Smooth muscle cell (in vitro differentiated cells): ENCODE measurements around the gene S100A13. TPM values are rescaled to one million over a fixed set of nuclear protein-coding genes. Genes with fewer than 3 reads are reported as not detected.
"Not testable (repeated sequence)": the region's sequence is repeated elsewhere in the genome, so short reads cannot be mapped to it uniquely, and the experiment has no call there.

Experiments used
- DNase-seq: peaks from one replicate; lab custom pipeline; 2025; ENCODE audit not compliant: unreplicated experiment; lab: John Stamatoyannopoulos, UW
- H2AFZ ChIP-seq: fragments of 200-600 bp; sonication (generic); 2 replicates; pipeline ENCODE4 v1.6.0; 2016; ENCODE audit warnings: antibody characterized with exemption, low read depth, mild to moderate bottlenecking
- H3F3A ChIP-seq: fragments of 200-600 bp; sonication (generic); 2 replicates; pipeline ENCODE4 v1.6.0; 2017; ENCODE audit warnings: antibody characterized with exemption, low read depth
- H3K27ac ChIP-seq: fragments of 200-600 bp; sonication (generic); 2 replicates; pipeline ENCODE4 v1.5.1; 2016; ENCODE audit warnings: low read depth, mild to moderate bottlenecking
- H3K27me3 ChIP-seq: fragments of 200-600 bp; sonication (generic); 2 replicates; pipeline ENCODE4 v1.6.1; 2016; ENCODE audit warnings: low read depth, mild to moderate bottlenecking
- H3K36me3 ChIP-seq: fragments of 200-600 bp; sonication (generic); 2 replicates; pipeline ENCODE4 v1.5.1; 2016; ENCODE audit warnings: low read depth
- H3K4me1 ChIP-seq: fragments of 200-600 bp; sonication (generic); 2 replicates; pipeline ENCODE4 v1.5.1; 2016; ENCODE audit warnings: low read depth
- H3K4me2 ChIP-seq: fragments of 200-600 bp; sonication (generic); 2 replicates; pipeline ENCODE4 v1.6.0; 2016; ENCODE audit warnings: mild to moderate bottlenecking
- H3K4me3 ChIP-seq: fragments of 200-600 bp; sonication (generic); 2 replicates; pipeline ENCODE4 v1.5.1; 2016; ENCODE audit warnings: mild to moderate bottlenecking
- H3K79me2 ChIP-seq: fragments of 200-600 bp; sonication (generic); 2 replicates; pipeline ENCODE4 v1.6.0; 2016; ENCODE audit warnings: low read depth, mild to moderate bottlenecking
- H3K9ac ChIP-seq: fragments of 200-600 bp; sonication (generic); 2 replicates; pipeline ENCODE4 v1.6.0; 2016; ENCODE audit warnings: low read depth
- H3K9me3 ChIP-seq: fragments of 200-600 bp; sonication (generic); replicated peaks from 2 replicates; pipeline ENCODE4 v1.5.1; 2016; ENCODE audit warnings: low read depth
- H4K20me1 ChIP-seq: fragments of 200-600 bp; sonication (generic); 2 replicates; pipeline ENCODE4 v1.6.0; 2016; ENCODE audit warnings: low read depth
- CTCF ChIP-seq: fragments of 200-600 bp; sonication (generic); IDR thresholded peaks from 2 replicates; pipeline ENCODE4 v1.5.1; 2017; ENCODE audit warnings: borderline replicate concordance, mild to moderate bottlenecking, antibody characterized with exemption; ENCODE audit not compliant: insufficient read depth, poor library complexity, severe bottlenecking
- WGBS: methylation state at CpG from one replicate; pipeline ENCODE4 v1.1.7; 2016; ENCODE audit warnings: low lambda C conversion rate; 5-methylcytosine and 5-hydroxymethylcytosine counted together
- polyA plus RNA-seq: library from polyadenylated mRNA; unstranded; fragments of >200 nt; fragmentation: Nextera tagmentation; extraction: Ambion mirVana; gene quantifications from 2 replicates; pipeline ENCODE4 v1.2.1, GENCODE V29; 2016
- total RNA-seq: library from RNA; depleted of rRNA; stranded (reverse); fragments of >200 nt; gene quantifications from 2 replicates; pipeline ENCODE4 v1.2.3, GENCODE V29; 2014

Gene S100A13
- total and polyA plus RNA-seq, 2 experiments from 2014 or later: 158 to 498 TPM

GRCh38 chr1:153640861-153641260 is 13.6 kb upstream of the S100A13 start:
- no peak for TF ChIP-seq CTCF
- H3K4me1 ChIP-seq: peaks cover 1% of the 10 kb centered on the region
- H3K9ac ChIP-seq: no peak overlapping the region
- no peak overlapping the region for H3K4me3 ChIP-seq
- H3K79me2 ChIP-seq: peaks cover 58% of the 10 kb centered on the region
- H3K36me3 ChIP-seq: peaks cover 43% of the 10 kb centered on the region
- H3K9me3 ChIP-seq: no peaks in the 10 kb centered on the region
- peaks cover 84% of the 10 kb centered on the region for H4K20me1 ChIP-seq
- H3K4me2 ChIP-seq: no peak overlapping the region
- DNase-seq: no peak
- H3K27me3 ChIP-seq: no peaks in the 10 kb centered on the region
- H2AFZ ChIP-seq: no peak overlapping the region
- peaks cover 42% of the 10 kb centered on the region for H3F3A ChIP-seq
- 88% methylated on average over 6 of the region's 6 CpGs for WGBS
- no peak overlapping the region for H3K27ac ChIP-seq

- H3K4me3 ChIP-seq, H3K9me3 ChIP-seq, H2AFZ ChIP-seq, H3K27ac ChIP-seq, H3K9ac ChIP-seq, DNase-seq, H3K4me2 ChIP-seq, H3K4me1 ChIP-seq, H3K27me3 ChIP-seq: not testable (repeated sequence)
- Histone ChIP-seq H3F3A (peaks cover 37% of the 10 kb centered on the region), H4K20me1 (peaks cover 91% of the 10 kb centered on the region), H3K36me3 (peaks cover 39% of the 10 kb centered on the region), H3K79me2 (peaks cover 64% of the 10 kb centered on the region)
- WGBS: over 99% methylated on average over 5 of the region's 5 CpGs
Measured at GRCh38 chr1:153640213-153640612, 12.9 kb upstream of the S100A13 start.

- Histone ChIP-seq H3K4me1 (peaks cover 12% of the 10 kb centered on the region), H3K36me3 (peaks cover 39% of the 10 kb centered on the region), H3F3A (peaks cover 37% of the 10 kb centered on the region), H3K79me2 (peaks cover 73% of the 10 kb centered on the region), H3K27ac (no peak overlapping the region), H3K27me3 (no peaks in the 10 kb centered on the region), H4K20me1 (peaks cover 98% of the 10 kb centered on the region), H2AFZ (no peak overlapping the region), H3K9ac (no peak overlapping the region), H3K4me3 (no peak overlapping the region), H3K4me2 (no peak overlapping the region), H3K9me3 (no peaks in the 10 kb centered on the region)
- no peak for TF ChIP-seq CTCF
- WGBS: 92% methylated on average over 3 of the region's 3 CpGs
- DNase-seq: no peak
Measured at GRCh38 chr1:153639280-153639679, 12.0 kb upstream of the S100A13 start.

GRCh38 chr1:153638261-153638660 is 11.0 kb upstream of the S100A13 start:
- Histone ChIP-seq H3F3A (peaks cover 28% of the 10 kb centered on the region), H3K9ac (no peak overlapping the region), H3K4me1 (peaks cover 12% of the 10 kb centered on the region), H3K4me2 (no peak overlapping the region), H3K79me2 (peaks cover 76% of the 10 kb centered on the region), H2AFZ (no peak overlapping the region), H4K20me1 (peaks cover 88% of the 10 kb centered on the region), H3K27me3 (no peaks in the 10 kb centered on the region), H3K9me3 (no peaks in the 10 kb centered on the region), H3K36me3 (peaks cover 30% of the 10 kb centered on the region), H3K27ac (no peak overlapping the region), H3K4me3 (no peak overlapping the region)
- no peak for TF ChIP-seq CTCF
- 96% methylated on average over 6 of the region's 6 CpGs for WGBS
- DNase-seq: no peak
